AG09309 (cell line): ENCODE results near the gene TOP2A.

Source experiments
- DNase-seq: peaks from one replicate; pipeline ENCODE4 v3.0.0-alpha.2; 2010; ENCODE audit warnings: low read depth
- H3K4me3 ChIP-seq: 2 replicates; pipeline ENCODE4 v1.5.1; 2011; ENCODE audit warnings: mild to moderate bottlenecking, low read depth, low read length, moderate library complexity; ENCODE audit not compliant: control insufficient read depth
- CTCF ChIP-seq: IDR thresholded peaks from 2 replicates; pipeline ENCODE4 v1.5.1; 2011; ENCODE audit warnings: mild to moderate bottlenecking, low read depth, low read length, inconsistent platforms; ENCODE audit not compliant: insufficient read depth, control insufficient read depth; ENCODE audit errors: missing control alignments

Gene TOP2A

GRCh38 chr17:40358323-40359038 lies 59.2 kb downstream of the TOP2A start:
- TF ChIP-seq CTCF, result peak; percentile 93
- no peak overlapping the region for H3K4me3 ChIP-seq
- peak; percentile 41 for DNase-seq

- no peak for DNase-seq
- no peak for TF ChIP-seq CTCF
- H3K4me3 ChIP-seq, result no peak overlapping the region
Observed at GRCh38 chr17:40356990-40357881, 60.5 kb downstream of the TOP2A start.

- H3K4me3 ChIP-seq, result no peak overlapping the region
- no peak for TF ChIP-seq CTCF
- DNase-seq, result no peak
Observed at GRCh38 chr17:40355804-40356758, 61.6 kb downstream of the TOP2A start.

GRCh38 chr17:40355123-40355803 lies 62.4 kb downstream of the TOP2A start:
- no peak for DNase-seq
- TF ChIP-seq CTCF, result peak; percentile 96
- no peak overlapping the region for H3K4me3 ChIP-seq

- TF ChIP-seq CTCF, result no peak
- no peak for DNase-seq
- no peak overlapping the region for H3K4me3 ChIP-seq
Observed at GRCh38 chr17:40354221-40355122, 63.2 kb downstream of the TOP2A start.
